GM12878 (cell line): Measurements from ENCODE around the gene ENAH. TPM values are rescaled to one million over a fixed set of nuclear protein-coding genes. Genes with fewer than 3 reads are reported as not detected.

Experiments
- ATAC-seq: fragments of 200-7000 bp; cut with Tn5 transposase; 3 replicates; pipeline ENCODE4 v1.9.1; 2020; ENCODE audit warnings: mild to moderate bottlenecking, moderate library complexity
- BruUV-seq: library from RNA; stranded (reverse); fragments of 400-500 nt; replicated peaks from 2 replicates; lab custom pipeline; 2021; lab: Mats Ljungman, UMichigan
- CTCF ChIA-PET: fragments of 300-600 bp; sonication (Branson Sonifier 250); formaldehyde crosslinking; extraction: SDS; loops from one replicate; lab custom pipeline; 2021; ENCODE audit warnings: inconsistent platforms; lab: Yijun Ruan, JAX
- POLR2A ChIA-PET: fragments of 350-600 bp; formaldehyde crosslinking; extraction: SDS; loops from one replicate; lab custom pipeline; 2021; ENCODE audit warnings: inconsistent platforms; lab: Charles Lee
- RAD21 ChIA-PET: fragments of 300-600 bp; sonication (Branson Sonifier 250); formaldehyde crosslinking; loops from one replicate; lab custom pipeline; 2023; ENCODE audit warnings: antibody characterized with exemption; ENCODE audit not compliant: unreplicated experiment; lab: Charles Lee
- SMC1A ChIA-PET: fragments of 300-600 bp; sonication (Branson Sonifier 250); formaldehyde crosslinking; loops from one replicate; lab custom pipeline; 2023; ENCODE audit not compliant: unreplicated experiment, uncharacterized antibody; lab: Charles Lee
- DNase-seq: peaks from one replicate; pipeline ENCODE4 v3.0.0-alpha.2; 2011; ENCODE audit warnings: low read depth, low spot score
- FAIRE-seq: peaks from 3 replicates; lab custom pipeline; 2011; peaks lifted over from hg19 to GRCh38; lab: Jason Lieb, UNC
- H2AFZ ChIP-seq: 2 replicates; pipeline ENCODE4 v1.6.0; 2011; ENCODE audit warnings: low read depth, low read length, control low read depth; ENCODE audit not compliant: control insufficient read depth
- H3K27ac ChIP-seq: 2 replicates; pipeline ENCODE4 v1.5.1; 2011; ENCODE audit warnings: control low read depth; ENCODE audit not compliant: control insufficient read depth, insufficient read depth
- H3K27me3 ChIP-seq, 2 experiments: replicated peaks in 1 of 2; 2 replicates each; pipeline versions ENCODE4 v1.6.0 to v1.6.1; 2011; ENCODE audit warnings: low read length in 1 of 2; ENCODE audit not compliant: control insufficient read depth in 2 of 2, insufficient read depth in 2 of 2
- H3K36me3 ChIP-seq, 2 experiments: 2 replicates each; pipeline ENCODE4 v1.5.1; 2011; ENCODE audit warnings: low read length in 1 of 2; ENCODE audit not compliant: control insufficient read depth in 2 of 2, insufficient read depth in 2 of 2
- H3K4me1 ChIP-seq: 2 replicates; pipeline ENCODE4 v1.6.1; 2011; ENCODE audit warnings: mild to moderate bottlenecking, low read length, moderate library complexity, mixed read lengths; ENCODE audit not compliant: control insufficient read depth, insufficient read depth
- H3K4me2 ChIP-seq: 2 replicates; pipeline ENCODE4 v1.6.0; 2011; ENCODE audit warnings: control low read depth; ENCODE audit not compliant: control insufficient read depth, insufficient read depth
- H3K4me3 ChIP-seq: fragments of 200-600 bp; sonication (generic); 2 replicates; pipeline ENCODE4 v1.5.1; 2016
- H3K79me2 ChIP-seq: 2 replicates; pipeline ENCODE4 v1.6.0; 2011; ENCODE audit warnings: low read length; ENCODE audit not compliant: control insufficient read depth, insufficient read depth
- H3K9ac ChIP-seq: 2 replicates; pipeline ENCODE4 v1.8.0; 2011; ENCODE audit warnings: low read length, control low read depth, mixed read lengths; ENCODE audit not compliant: control insufficient read depth, insufficient read depth
- H3K9me3 ChIP-seq: replicated peaks from 3 replicates; pipeline ENCODE4 v1.5.1; 2011; ENCODE audit warnings: mild to moderate bottlenecking, low read length; ENCODE audit not compliant: control insufficient read depth, insufficient read depth
- H4K20me1 ChIP-seq: 2 replicates; pipeline ENCODE4 v1.6.0; 2011; ENCODE audit not compliant: control insufficient read depth, insufficient read depth
- ATF3 ChIP-seq: IDR thresholded peaks from 2 replicates; pipeline ENCODE4 v1.6.1; 2011; ENCODE audit warnings: low read depth, mild to moderate bottlenecking, low read length, moderate library complexity, borderline replicate concordance; ENCODE audit errors: extremely low read depth
- BCL11A ChIP-seq: IDR thresholded peaks from 2 replicates; pipeline ENCODE4 v1.6.1; 2011; ENCODE audit warnings: low read depth, low read length
- BCLAF1 ChIP-seq: fragments of 450-650 bp; IDR thresholded peaks from 2 replicates; pipeline ENCODE4 v1.6.1; 2017; ENCODE audit warnings: antibody characterized with exemption, mild to moderate bottlenecking, moderate library complexity
- BHLHE40 ChIP-seq, 2 experiments: fragments of 450-650 bp in 1 of 2; IDR thresholded peaks; 2 replicates each; pipeline ENCODE4 v1.6.1; 2011 to 2017; ENCODE audit warnings: low read depth in 2 of 2, borderline replicate concordance in 1 of 2, improper control_type of control experiment in 1 of 2, low read length in 1 of 2, mild to moderate bottlenecking in 1 of 2
- CBX3 ChIP-seq: fragments of 200-600 bp; sonication (generic); IDR thresholded peaks from 2 replicates; pipeline ENCODE4 v1.6.1; 2016; ENCODE audit warnings: low read depth, borderline replicate concordance
- EED ChIP-seq: sonication (generic); IDR thresholded peaks from 2 replicates; pipeline ENCODE4 v1.6.1; 2016; ENCODE audit warnings: antibody characterized with exemption, low read depth
- MTA3 ChIP-seq: IDR thresholded peaks from 2 replicates; pipeline ENCODE4 v1.6.1; 2012; ENCODE audit warnings: low read length, inconsistent platforms, borderline replicate concordance
- PRDM15 ChIP-seq: fragments of 450-650 bp; formaldehyde crosslinking; IDR thresholded peaks from 2 replicates; pipeline ENCODE4 v1.4.0; 2020; ENCODE audit warnings: mild to moderate bottlenecking, moderate library complexity
- RB1 ChIP-seq: fragments of 450-650 bp; formaldehyde crosslinking; IDR thresholded peaks from 2 replicates; pipeline ENCODE4 v1.6.1; 2017; ENCODE audit warnings: mild to moderate bottlenecking, borderline replicate concordance
- SMC3 ChIP-seq: IDR thresholded peaks from 2 replicates; pipeline ENCODE4 v1.6.1; 2011; ENCODE audit warnings: low read length, improper control_type of control experiment, borderline replicate concordance
- TCF12 ChIP-seq: IDR thresholded peaks from 2 replicates; pipeline ENCODE4 v1.6.1; 2011; ENCODE audit warnings: low read depth, mild to moderate bottlenecking, low read length
- TCF7 ChIP-seq: IDR thresholded peaks from 2 replicates; pipeline ENCODE4 v1.6.1; 2014; ENCODE audit warnings: antibody characterized with exemption, borderline replicate concordance
- WGBS: methylation state at CpG from one replicate; pipeline ENCODE4 v1.1.6; 2016; ENCODE audit warnings: low lambda C conversion rate; ENCODE audit not compliant: insufficient replicate concordance, insufficient coverage; ENCODE audit errors: missing lambda C conversion rate; 5-methylcytosine and 5-hydroxymethylcytosine counted together
- in situ Hi-C: fragments of 300-500 bp; cut with MboI; formaldehyde crosslinking; loops from 9 replicates; pipeline ENCODE4 v1.14.3; 2018; ENCODE audit warnings: mixed read lengths
- intact Hi-C: fragments of 100-400 bp; cut with micrococcal nuclease; formaldehyde crosslinking; loops from one replicate; pipeline ENCODE4 v1.14.2; 2022; ENCODE audit not compliant: unreplicated experiment
- polyA plus RNA-seq, 11 experiments: library from polyadenylated mRNA; depleted of rRNA in 4 of 11; unstranded in 6 of 11; stranded (reverse) in 5 of 11; fragments of >200 nt; fragmentation: Nextera tagmentation in 4 of 11; fragmentation: Illumina TruSeq in 1 of 11; extraction: Ambion mirVana in 4 of 11; extraction: Trizol in 1 of 11; gene quantifications; 1 replicate in 1 of 11; 2 replicates in 10 of 11; pipeline versions ENCODE4 v1.2.1 to v1.2.3, GENCODE V29; 2011 to 2016; ENCODE audit warnings: inconsistent platforms in 2 of 11, missing spikeins in 2 of 11, low read depth in 1 of 11
- total RNA-seq, 4 experiments: library from RNA; depleted of rRNA in 3 of 4; stranded (reverse); fragments of >200 nt in 3 of 4; fragmentation: Illumina TruSeq in 1 of 4; extraction: Trizol in 1 of 4; gene quantifications; 2 replicates each; pipeline versions ENCODE4 v1.2.1 to v1.2.3, GENCODE V29; 2013 to 2021

The ENAH gene
- total and polyA plus RNA-seq, 10 of the 15 experiments (the other 5 are each of a cell fraction or from before 2014, with no cell fraction given) = under 0.01 to 0.62 (median 0.06) TPM; not detected in 5

- TF ChIP-seq BCLAF1 (no peak), BCL11A (no peak)
Measured at GRCh38 chr1:225573216-225573615, 79.7 kb downstream of the ENAH start (continued).

- SMC1A ChIA-PET = interaction anchor here (0.6 kb wide), 1 partner anchor 12 kb away, joined by 3 read pairs; no protein-coding TSS in a partner anchor
- Histone ChIP-seq H3K4me1 (no peaks in the 10 kb centered on the region), H3K9me3 (no peaks in the 10 kb centered on the region), H3K27ac (no peak overlapping the region), H3K36me3 (no peaks in the 10 kb centered on the region), H3K4me2 (no peak overlapping the region), H3K4me3 (no peak overlapping the region), H3K9ac (no peak overlapping the region), H2AFZ (no peak overlapping the region), H3K27me3 (no peaks in the 10 kb centered on the region), H4K20me1 (no peaks in the 10 kb centered on the region), H3K79me2 (no peaks in the 10 kb centered on the region)
- POLR2A ChIA-PET = no interaction called here
- no peak for DNase-seq
- no peak for TF ChIP-seq TCF7
- no peak for TF ChIP-seq SMC3
- TF ChIP-seq PRDM15 (CRISPR knock-in tag) = no peak
- no peak for TF ChIP-seq ATF3
- TF ChIP-seq EED = no peak
- no peak for TF ChIP-seq BHLHE40 (IDR thresholded peaks at IDR 0.05; ENCODE audit: borderline replicate concordance in 1 of 2, low read depth in 2 of 2, low read length in 1 of 2)
- no peak for TF ChIP-seq RB1
- TF ChIP-seq MTA3 = no peak
- no peak for TF ChIP-seq BCLAF1
- no peak for TF ChIP-seq TCF12
- no peak for TF ChIP-seq CBX3
- WGBS = 67% methylated on average over 3 of the region's 3 CpGs
- RAD21 ChIA-PET = no interaction called here
- in situ Hi-C loops = no loop called here
- intact Hi-C loops = no loop called here
- FAIRE-seq = no peak
- BruUV-seq = no TSS peak
- CTCF ChIA-PET = no interaction called here
- no peak for ATAC-seq
Measured at GRCh38 chr1:225572422-225572821, 80.5 kb downstream of the ENAH start.
